Endothelial cell of umbilical vein (primary cell): ENCODE measurements around the gene NMT1. TPM values are rescaled to one million over a fixed set of nuclear protein-coding genes. Genes with fewer than 3 reads are reported as not detected.

Source experiments
- BruUV-seq: library from RNA; stranded (reverse); fragments of 400-500 nt; replicated peaks from 2 replicates; lab custom pipeline; 2021; lab: Mats Ljungman, UMichigan
- CTCF ChIA-PET: fragments of 300-600, 350-600 bp; sonication (Branson Sonifier 250); formaldehyde crosslinking; loops from one replicate; lab custom pipeline; 2021; ENCODE audit warnings: antibody characterized with exemption, inconsistent platforms; lab: Charles Lee
- POLR2A ChIA-PET: fragments of 300-600, 350-600 bp; sonication (Branson Sonifier 250); formaldehyde crosslinking; loops from one replicate; lab custom pipeline; 2021; ENCODE audit warnings: antibody characterized with exemption, inconsistent platforms; lab: Charles Lee
- DNase-seq: peaks from one replicate; pipeline ENCODE4 v3.0.0-alpha.2; 2011; ENCODE audit warnings: low read depth, low spot score
- FAIRE-seq: peaks from 2 replicates; lab custom pipeline; 2011; peaks lifted over from hg19 to GRCh38; lab: Jason Lieb, UNC
- H2AFZ ChIP-seq: 2 replicates; pipeline ENCODE4 v1.6.0; 2012; ENCODE audit warnings: low read depth, low read length, control low read depth, inconsistent platforms
- H3K27ac ChIP-seq: 2 replicates; pipeline ENCODE4 v1.5.1; 2011; ENCODE audit warnings: low read depth, mild to moderate bottlenecking, control low read depth, low read length, moderate library complexity; ENCODE audit not compliant: insufficient read depth
- H3K27me3 ChIP-seq, 2 experiments: 2 replicates each; pipeline versions ENCODE4 v1.6.0 to v1.6.1; 2011; ENCODE audit warnings: low read length in 2 of 2, mixed read lengths in 1 of 2; ENCODE audit not compliant: control insufficient read depth in 2 of 2, insufficient read depth in 2 of 2
- H3K36me3 ChIP-seq, 2 experiments: 2 replicates in 1 of 2; 3 replicates in 1 of 2; pipeline ENCODE4 v1.5.1; 2011; ENCODE audit warnings: low read length in 2 of 2, mild to moderate bottlenecking in 1 of 2, moderate library complexity in 1 of 2; ENCODE audit not compliant: control insufficient read depth in 2 of 2, insufficient read depth in 2 of 2; ENCODE audit errors: extremely low read depth in 1 of 2
- H3K4me1 ChIP-seq: 3 replicates; pipeline ENCODE4 v1.5.1; 2011; ENCODE audit warnings: mild to moderate bottlenecking, low read length; ENCODE audit not compliant: control insufficient read depth, insufficient read depth; ENCODE audit errors: extremely low read depth
- H3K4me2 ChIP-seq: 2 replicates; pipeline ENCODE4 v1.6.1; 2011; ENCODE audit warnings: low read length, control low read depth, mixed read lengths; ENCODE audit not compliant: insufficient read depth
- H3K4me3 ChIP-seq, 3 experiments: fragments of 200-600 bp in 1 of 3; sonication (generic), shearing (Covaris generic) in 1 of 3; replicated peaks in 1 of 3; 2 replicates each; pipeline ENCODE4 v1.5.1; 2011 to 2016; ENCODE audit warnings: control low read depth in 3 of 3, low read length in 3 of 3, mild to moderate bottlenecking in 2 of 3, inconsistent platforms in 1 of 3, low read depth in 1 of 3, moderate library complexity in 1 of 3; ENCODE audit not compliant: insufficient read depth in 1 of 3
- H3K79me2 ChIP-seq: 2 replicates; pipeline ENCODE4 v1.6.0; 2012; ENCODE audit warnings: low read length, inconsistent platforms; ENCODE audit not compliant: control insufficient read depth, insufficient read depth
- H3K9ac ChIP-seq: replicated peaks from 2 replicates; pipeline ENCODE3; 2011; ENCODE audit warnings: low read length, control low read depth; ENCODE audit not compliant: insufficient read depth; ENCODE audit errors: extremely low read depth
- H3K9me1 ChIP-seq: replicated peaks from 3 replicates; pipeline ENCODE4 v1.6.0; 2011; ENCODE audit warnings: mild to moderate bottlenecking, low read length; ENCODE audit not compliant: control insufficient read depth, insufficient read depth; ENCODE audit errors: extremely low read depth
- H3K9me3 ChIP-seq: replicated peaks from 2 replicates; pipeline ENCODE4 v1.5.1; 2012; ENCODE audit warnings: low read length, inconsistent platforms; ENCODE audit not compliant: control insufficient read depth, insufficient read depth
- H4K20me1 ChIP-seq: replicated peaks from 2 replicates; pipeline ENCODE3; 2011; ENCODE audit warnings: mild to moderate bottlenecking, low read length; ENCODE audit not compliant: control insufficient read depth, insufficient read depth; ENCODE audit errors: extremely low read depth
- EZH2 ChIP-seq: IDR thresholded peaks from 2 replicates; pipeline ENCODE4 v1.6.1; 2012; ENCODE audit warnings: borderline replicate concordance, low read depth, mild to moderate bottlenecking, moderate library complexity, low read length, inconsistent platforms; ENCODE audit not compliant: severe bottlenecking
- FOS ChIP-seq: IDR thresholded peaks from 2 replicates; pipeline ENCODE4 v1.6.1; 2011; ENCODE audit warnings: mild to moderate bottlenecking, low read length, moderate library complexity, borderline replicate concordance; ENCODE audit not compliant: insufficient read depth
- GATA2 ChIP-seq: IDR thresholded peaks from 2 replicates; pipeline ENCODE4 v1.7.0; 2011; ENCODE audit warnings: low read depth, mild to moderate bottlenecking, moderate library complexity, mixed read lengths, low read length; ENCODE audit not compliant: insufficient read length, insufficient read depth
- JUN ChIP-seq: IDR thresholded peaks from 2 replicates; pipeline ENCODE4 v1.6.1; 2011; ENCODE audit warnings: borderline replicate concordance, low read depth; ENCODE audit not compliant: insufficient read length, insufficient read depth
- MAX ChIP-seq: IDR thresholded peaks from 2 replicates; pipeline ENCODE4 v1.6.1; 2011; ENCODE audit not compliant: insufficient read depth, insufficient read length
- MYC ChIP-seq: IDR thresholded peaks from one replicate; pipeline ENCODE4 v1.6.1; 2011; ENCODE audit warnings: mild to moderate bottlenecking, low read depth, low read length
- POLR2A ChIP-seq: IDR thresholded peaks from 2 replicates; pipeline ENCODE4 v1.6.1; 2012; ENCODE audit warnings: low read depth, mild to moderate bottlenecking, control low read depth, low read length
- POLR2AphosphoS5 ChIP-seq: IDR thresholded peaks from 2 replicates; pipeline ENCODE4 v1.6.1; 2012; ENCODE audit warnings: low read depth, mild to moderate bottlenecking, control low read depth, low read length, moderate library complexity; ENCODE audit not compliant: insufficient read depth
- dilution Hi-C: fragments of 300-500 bp; cut with MboI; formaldehyde crosslinking; loops from one replicate; pipeline ENCODE4 v1.15.0; 2019; ENCODE audit warnings: low sequenced_read_pairs; ENCODE audit not compliant: extremely low pct_ligation_motif_present
- intact Hi-C: fragments of 100-400 bp; cut with micrococcal nuclease; formaldehyde crosslinking; loops from one replicate; pipeline ENCODE4 v1.10.0; 2022
- polyA plus RNA-seq, 4 experiments: library from polyadenylated mRNA; depleted of rRNA in 3 of 4; stranded (reverse) in 3 of 4; unstranded in 1 of 4; fragments of >200 nt; gene quantifications; 2 replicates each; pipeline versions ENCODE4 v1.2.1 to v1.2.3, GENCODE V29; 2011 to 2012; ENCODE audit warnings: missing spikeins in 1 of 4
- total RNA-seq: library from RNA; stranded (reverse); gene quantifications from 2 replicates; pipeline ENCODE4 v1.2.3, GENCODE V29; 2021
- TF ChIP-seq, protein P1 (sequence below), 2 donors: IDR thresholded peaks; 1 replicate in 1 of 2; 2 replicates in 1 of 2; pipeline ENCODE4 v1.5.1; 2011; ENCODE audit warnings: low read length in 2 of 2, mild to moderate bottlenecking in 2 of 2, moderate library complexity in 2 of 2, control low read depth in 1 of 2, inconsistent platforms in 1 of 2, low read depth in 1 of 2; ENCODE audit not compliant: insufficient read depth in 1 of 2; ENCODE audit errors: extremely low read depth in 1 of 2

NMT1 gene
- total and polyA plus RNA-seq, 2 donors (not counting 3 experiments of a cell fraction or from before 2014, with no cell fraction given), result 37.6 to 135 TPM

DNA sequence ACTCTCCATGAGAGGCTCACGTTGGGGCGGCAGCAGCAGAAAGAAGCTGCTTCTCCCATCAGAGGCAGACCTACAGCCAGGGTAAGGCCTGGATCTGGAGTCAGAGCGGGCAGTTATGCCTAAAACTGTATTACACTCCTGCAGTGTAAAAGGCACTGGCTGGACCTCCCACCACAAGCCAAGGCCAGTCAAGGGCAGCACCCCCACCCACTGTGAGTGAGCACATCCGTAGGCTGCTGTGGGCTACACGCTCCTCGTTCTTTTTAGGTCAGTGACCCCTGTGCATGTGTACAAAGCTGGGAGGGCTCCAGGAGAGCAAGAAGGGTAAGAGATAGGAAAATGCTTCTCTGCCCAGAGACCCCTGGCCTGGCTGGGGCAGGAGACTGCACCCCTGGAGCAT, 30.4 kb upstream of the NMT1 start:
- no peaks in the 10 kb centered on the region for H3K79me2 ChIP-seq
- H3K4me3 ChIP-seq, result no peak overlapping the region
- no peak for DNase-seq
- FAIRE-seq, result no peak
- dilution Hi-C loops (no loop called here), intact Hi-C loops (no loop called here)
- peaks cover 5% of the 10 kb centered on the region for H3K4me1 ChIP-seq
- H3K9ac ChIP-seq, result no peak overlapping the region
- no peaks in the 10 kb centered on the region for H3K9me3 ChIP-seq
- H4K20me1 ChIP-seq, result no peaks in the 10 kb centered on the region
- H3K27me3 ChIP-seq, result no peaks in the 10 kb centered on the region
- H3K27ac ChIP-seq, result no peak overlapping the region
- BruUV-seq, result no TSS peak
- ChIA-PET CTCF (interaction anchor here (2.0 to 2.2 kb wide), 2 partner anchors 9 to 68 kb away, joined by 5 to 9 read pairs; no protein-coding TSS in a partner anchor), POLR2A (no interaction called here)
- H3K4me2 ChIP-seq, result no peak overlapping the region
- peaks cover 0 to 6% of the 10 kb centered on the region in 2 experiments for H3K36me3 ChIP-seq
- TF ChIP-seq MYC, result no peak
- TF ChIP-seq POLR2AphosphoS5, result no peak
- TF ChIP-seq EZH2, result no peak
- no peak for TF ChIP-seq MAX
- TF ChIP-seq FOS, result no peak
- TF ChIP-seq JUN, result no peak
- no peak for TF ChIP-seq GATA2
- no peak for TF ChIP-seq POLR2A
- TF ChIP-seq, protein P1, sequence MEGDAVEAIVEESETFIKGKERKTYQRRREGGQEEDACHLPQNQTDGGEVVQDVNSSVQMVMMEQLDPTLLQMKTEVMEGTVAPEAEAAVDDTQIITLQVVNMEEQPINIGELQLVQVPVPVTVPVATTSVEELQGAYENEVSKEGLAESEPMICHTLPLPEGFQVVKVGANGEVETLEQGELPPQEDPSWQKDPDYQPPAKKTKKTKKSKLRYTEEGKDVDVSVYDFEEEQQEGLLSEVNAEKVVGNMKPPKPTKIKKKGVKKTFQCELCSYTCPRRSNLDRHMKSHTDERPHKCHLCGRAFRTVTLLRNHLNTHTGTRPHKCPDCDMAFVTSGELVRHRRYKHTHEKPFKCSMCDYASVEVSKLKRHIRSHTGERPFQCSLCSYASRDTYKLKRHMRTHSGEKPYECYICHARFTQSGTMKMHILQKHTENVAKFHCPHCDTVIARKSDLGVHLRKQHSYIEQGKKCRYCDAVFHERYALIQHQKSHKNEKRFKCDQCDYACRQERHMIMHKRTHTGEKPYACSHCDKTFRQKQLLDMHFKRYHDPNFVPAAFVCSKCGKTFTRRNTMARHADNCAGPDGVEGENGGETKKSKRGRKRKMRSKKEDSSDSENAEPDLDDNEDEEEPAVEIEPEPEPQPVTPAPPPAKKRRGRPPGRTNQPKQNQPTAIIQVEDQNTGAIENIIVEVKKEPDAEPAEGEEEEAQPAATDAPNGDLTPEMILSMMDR (IDR thresholded peaks at IDR 0.05; ENCODE audit: extremely low read depth in 1 of 2, insufficient read depth in 1 of 2, low read depth in 1 of 2, low read length in 2 of 2), result no peak
- H3K9me1 ChIP-seq, result no peaks in the 10 kb centered on the region
- no peak overlapping the region for H2AFZ ChIP-seq
